Right hindlimb (tissue), 1 donor: ENCODE results near the gene FOXO3.
"Not testable (repeated sequence)": the region's sequence is repeated elsewhere in the genome, so short reads cannot be mapped to it uniquely, and the experiment has no call there.

Experiments used
- DNase-seq: peaks from one replicate; pipeline ENCODE4 v3.0.0-alpha.2; 2018

The FOXO3 gene

GRCh38 chr6:108556250-108556649 lies 4.5 kb upstream of the FOXO3 start:
- no peak for DNase-seq

- DNase-seq = no peak
Observed at GRCh38 chr6:108556866-108557493, 3.7 kb upstream of the FOXO3 start.

DNA sequence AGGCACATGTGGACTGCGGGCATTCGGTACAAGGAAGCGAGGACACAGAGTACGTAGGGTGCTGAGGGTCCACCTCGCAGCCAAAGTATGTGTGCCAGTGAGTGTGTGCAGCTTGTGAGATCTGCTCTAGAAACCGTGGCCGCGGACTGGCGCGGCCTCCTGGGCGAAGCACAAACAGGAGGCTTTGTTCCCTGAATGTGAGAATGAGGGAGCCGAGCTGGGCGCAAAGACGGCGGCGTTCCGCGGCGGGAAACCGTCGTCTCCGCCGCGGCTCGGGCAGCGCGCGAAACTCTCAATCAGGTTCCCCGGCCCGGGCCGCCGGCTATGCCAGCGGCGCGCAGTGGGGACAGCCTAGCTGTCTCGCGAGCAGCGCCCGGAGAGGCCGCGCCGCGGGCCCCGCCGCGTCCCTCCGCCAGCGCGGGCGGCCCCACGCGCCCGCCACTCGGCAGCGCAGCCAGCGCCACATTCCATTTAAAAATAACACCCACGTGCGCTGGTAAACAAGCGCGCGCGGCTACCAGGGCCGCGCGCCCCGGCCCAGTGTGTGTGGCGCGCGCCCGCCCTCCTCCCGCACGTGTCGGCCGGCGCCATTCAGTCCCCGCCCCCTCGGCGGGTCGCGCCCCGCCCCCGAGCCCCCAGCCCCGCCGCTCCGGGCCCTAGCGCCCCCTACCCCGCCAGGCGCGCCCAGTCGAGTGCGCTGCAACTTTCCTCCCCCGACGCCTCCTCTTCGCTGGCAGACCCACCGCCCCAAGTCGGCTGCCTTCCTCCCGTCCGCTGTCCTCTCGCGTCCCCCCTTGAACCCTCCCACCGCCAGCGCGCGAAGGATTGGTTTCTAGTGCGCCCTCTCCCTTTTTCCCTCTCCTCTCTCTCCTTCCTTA lies 3.0 kb upstream of the FOXO3 start:
- peak; percentile 61 for DNase-seq

- peak; percentile 99 for DNase-seq
Observed at GRCh38 chr6:108558372-108559096, 2.2 kb upstream of the FOXO3 start.

- DNase-seq = peak; percentile 94
Observed at GRCh38 chr6:108559097-108559883, 1.4 kb upstream of the FOXO3 start.

GRCh38 chr6:108559884-108560462 lies 744 bp upstream of the FOXO3 start:
- peak; percentile 89 for DNase-seq

DNA sequence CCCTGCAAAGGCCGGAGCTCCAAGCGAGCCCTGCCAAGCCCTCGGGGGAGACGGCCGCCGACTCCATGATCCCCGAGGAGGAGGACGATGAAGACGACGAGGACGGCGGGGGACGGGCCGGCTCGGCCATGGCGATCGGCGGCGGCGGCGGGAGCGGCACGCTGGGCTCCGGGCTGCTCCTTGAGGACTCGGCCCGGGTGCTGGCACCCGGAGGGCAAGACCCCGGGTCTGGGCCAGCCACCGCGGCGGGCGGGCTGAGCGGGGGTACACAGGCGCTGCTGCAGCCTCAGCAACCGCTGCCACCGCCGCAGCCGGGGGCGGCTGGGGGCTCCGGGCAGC lies 561 bp downstream of the FOXO3 start:
- not testable (repeated sequence) for DNase-seq

GRCh38 chr6:108561742-108562502 lies 1.2 kb downstream of the FOXO3 start:
- peak; percentile 47 for DNase-seq

- DNase-seq = peak; percentile 57
Observed at GRCh38 chr6:108562503-108562993, 1.8 kb downstream of the FOXO3 start.

GRCh38 chr6:108563292-108563691 lies 2.6 kb downstream of the FOXO3 start:
- no peak for DNase-seq

GRCh38 chr6:108564178-108564577 lies 3.5 kb downstream of the FOXO3 start:
- DNase-seq = no peak

- DNase-seq = no peak
Observed at GRCh38 chr6:108565091-108565766, 4.5 kb downstream of the FOXO3 start.

DNA sequence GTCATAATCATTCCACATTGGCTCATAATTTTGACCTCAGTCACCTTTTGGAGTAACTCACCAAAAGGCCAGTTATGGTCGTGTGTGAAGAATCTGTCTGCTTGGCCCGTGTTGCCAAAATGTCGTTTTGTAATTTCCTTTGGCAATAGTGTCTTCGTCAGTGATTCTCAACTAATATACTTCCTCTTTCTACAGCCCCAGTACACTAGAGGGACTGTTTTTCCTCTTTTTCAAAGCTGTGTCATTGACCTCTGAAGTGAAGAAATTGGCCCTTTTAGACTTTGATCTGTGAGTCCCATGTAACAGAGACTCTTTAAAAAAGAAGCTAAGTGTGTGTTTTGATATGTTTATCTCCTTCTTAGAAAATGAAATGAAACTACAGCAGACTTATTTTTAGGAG lies 5.2 kb downstream of the FOXO3 start:
- no peak for DNase-seq

DNA sequence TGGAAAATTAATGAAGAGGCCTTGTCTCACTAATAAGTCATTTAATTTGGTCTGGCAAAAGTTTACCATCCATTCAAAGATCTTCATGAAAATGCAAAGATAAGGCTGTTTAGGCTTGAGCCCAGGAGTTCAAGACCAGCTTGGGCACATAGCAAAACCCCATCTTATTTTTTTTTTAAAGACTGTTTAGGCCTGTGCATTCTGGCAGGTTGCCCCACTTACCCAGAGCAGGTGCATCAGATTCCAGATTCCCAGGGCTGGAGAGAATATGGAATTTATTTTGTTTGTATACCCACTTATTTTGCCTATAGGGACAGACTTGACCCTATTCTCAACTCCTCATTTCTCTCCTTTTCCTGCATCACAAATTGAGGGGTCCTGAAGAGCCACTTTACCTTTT lies 5.7 kb downstream of the FOXO3 start:
- DNase-seq = no peak

- no peak for DNase-seq
Observed at GRCh38 chr6:108568101-108568500, 7.4 kb downstream of the FOXO3 start.

GRCh38 chr6:108568551-108569305 lies 8.0 kb downstream of the FOXO3 start:
- DNase-seq = no peak

GRCh38 chr6:108570517-108570916 lies 9.8 kb downstream of the FOXO3 start:
- DNase-seq = no peak

DNA sequence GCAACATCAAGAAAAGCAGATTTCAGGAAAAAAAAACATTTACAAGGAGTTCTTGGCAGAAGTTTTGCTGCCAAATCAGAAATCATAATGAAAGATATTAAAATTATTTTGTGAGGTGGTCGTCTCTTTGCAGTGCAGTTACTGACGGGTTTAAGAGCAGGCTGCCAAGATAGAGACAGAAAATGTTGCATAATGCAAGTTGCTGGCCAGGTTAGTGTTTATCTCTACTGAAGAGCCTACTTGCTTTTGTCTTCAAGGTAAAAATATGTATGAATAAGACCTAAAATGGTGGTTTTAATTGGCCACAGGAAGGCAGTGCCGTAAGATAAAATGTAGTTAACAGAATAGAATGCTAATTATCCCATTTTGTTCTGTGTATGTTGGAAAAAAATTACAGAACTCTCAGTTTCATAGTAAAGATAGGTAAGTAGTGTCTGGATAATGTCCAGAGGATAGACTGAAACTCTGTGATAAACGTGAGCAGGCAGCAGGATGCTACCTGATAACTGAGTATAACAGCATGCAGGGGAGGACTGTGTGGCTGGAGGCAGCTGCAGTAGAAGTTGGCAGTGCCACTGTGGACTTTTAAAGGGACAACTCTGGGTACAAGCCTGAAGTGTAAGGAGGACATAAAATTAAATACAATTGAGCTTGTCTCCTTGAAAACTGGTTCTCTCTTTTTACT lies 13.9 kb downstream of the FOXO3 start:
- DNase-seq = no peak

DNA sequence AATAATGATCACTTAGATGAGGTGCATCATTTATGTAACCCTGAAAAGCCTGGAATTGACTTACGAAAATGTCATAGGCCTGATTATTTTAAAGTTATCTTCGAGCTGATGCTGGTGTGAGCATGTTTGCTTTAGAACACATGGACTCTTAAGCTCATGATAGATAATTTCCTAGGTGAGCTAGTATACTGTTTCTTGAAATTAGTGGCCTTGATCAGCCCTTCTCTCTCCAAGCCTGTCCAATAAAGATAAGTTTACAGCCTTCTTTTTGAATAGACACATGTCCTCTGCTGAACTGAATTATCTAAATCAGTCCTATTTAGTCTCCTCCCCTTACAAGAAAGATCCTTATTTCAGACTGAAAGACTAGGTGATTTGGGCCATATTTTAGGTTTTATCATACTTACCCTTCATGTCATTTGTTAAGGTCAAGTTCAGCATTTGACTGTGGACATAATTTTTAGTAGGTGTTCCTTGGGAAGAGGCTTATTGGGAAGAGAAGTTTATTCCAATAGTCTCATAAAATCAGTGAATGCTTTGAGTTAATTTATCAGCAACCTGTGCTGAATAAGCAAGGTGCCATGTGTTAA lies 15.3 kb downstream of the FOXO3 start:
- DNase-seq = no peak
